Prostate gland (tissue), 2 donors: Measurements from ENCODE around the gene ORC3. TPM values are rescaled to one million over a fixed set of nuclear protein-coding genes. Genes with fewer than 3 reads are reported as not detected.

ENCODE experiments used
- DNase-seq: peaks from one replicate; pipeline ENCODE4 v3.0.0-alpha.2; 2019; ENCODE audit warnings: low spot score
- H3K27ac ChIP-seq, 2 donors: fragments of 200-600 bp; sonication (generic); 2 replicates each; pipeline ENCODE4 v1.5.1; 2017 to 2019
- H3K27me3 ChIP-seq: fragments of 200-600 bp; sonication (generic); replicated peaks from 2 replicates; pipeline ENCODE4 v1.5.1; 2019; ENCODE audit not compliant: insufficient read depth
- H3K36me3 ChIP-seq, 2 donors: fragments of 200-600 bp; sonication (generic); 1 replicate in 1 of 2; 2 replicates in 1 of 2; pipeline versions ENCODE4 v1.5.1 to v1.8.1; 2017 to 2019
- H3K4me1 ChIP-seq: fragments of 200-600 bp; sonication (generic); replicated peaks from 2 replicates; pipeline ENCODE4 v1.5.1; 2019
- H3K4me3 ChIP-seq, 2 donors: fragments of 200-600 bp; sonication (generic); 2 replicates each; pipeline ENCODE4 v1.5.1; 2017 to 2019
- H3K9me3 ChIP-seq: fragments of 200-600 bp; sonication (generic); 2 replicates; pipeline ENCODE4 v1.5.1; 2017
- POLR2A ChIP-seq: fragments of 450-650 bp; IDR thresholded peaks from one replicate; pipeline ENCODE4 v1.6.1; 2016; ENCODE audit warnings: antibody characterized with exemption, mild to moderate bottlenecking
- POLR2AphosphoS5 ChIP-seq: sonication (generic); formaldehyde crosslinking; IDR thresholded peaks from one replicate; pipeline ENCODE4 v1.6.1; 2017; ENCODE audit warnings: antibody characterized with exemption
- WGBS: methylation state at CpG from one replicate; pipeline ENCODE4 v1.1.5; 2018; 5-methylcytosine and 5-hydroxymethylcytosine counted together
- intact Hi-C: fragments of 100-400 bp; cut with DNase I; formaldehyde crosslinking; loops from one replicate; pipeline ENCODE4 v1.14.2; 2022
- total RNA-seq, 2 donors: library from RNA; depleted of rRNA; stranded (reverse); fragments of >200 nt; gene quantifications; one replicate each; pipeline ENCODE4 v1.1.0, GENCODE V29; 2016
- TF ChIP-seq, protein P1 (sequence below), 4 experiments: fragments of 200-600 bp in 2 of 4; fragments of 450-650 bp in 2 of 4; sonication (generic) in 2 of 4; IDR thresholded peaks; 1 replicate in 3 of 4; 2 replicates in 1 of 4; pipeline ENCODE4 v1.5.1; 2016 to 2019; ENCODE audit warnings: antibody characterized with exemption in 4 of 4, mild to moderate bottlenecking in 2 of 4, moderate library complexity in 2 of 4

The ORC3 gene
- total RNA-seq, 2 donors from 2014 or later: 18.5 to 30.9 TPM

DNA sequence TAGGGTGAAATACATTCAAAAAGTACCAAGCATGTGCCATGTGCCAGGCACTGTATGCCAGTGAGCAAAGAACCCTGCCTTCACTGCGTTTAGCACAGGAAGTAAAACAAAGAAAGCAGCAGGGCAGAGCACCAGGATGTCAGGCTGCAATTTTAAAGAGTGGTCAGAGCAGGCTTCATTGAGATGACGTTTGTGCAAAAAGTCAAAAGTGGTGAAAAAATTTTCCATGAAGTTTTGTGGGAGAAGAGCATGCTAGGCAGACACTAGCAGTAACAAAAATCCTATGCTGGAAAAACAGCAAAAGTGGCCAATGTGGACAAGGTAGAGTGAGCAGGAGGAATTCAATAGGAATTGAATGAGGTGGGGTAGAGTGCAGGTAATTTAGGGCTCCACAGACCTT lies 80.8 kb downstream of the ORC3 start:
- DNase-seq: no peak
- Histone ChIP-seq H3K36me3 (no peaks in the 10 kb centered on the region), H3K4me3 (no peak overlapping the region), H3K27ac (no peak overlapping the region), H3K9me3 (no peaks in the 10 kb centered on the region), H3K27me3 (no peaks in the 10 kb centered on the region), H3K4me1 (no peaks in the 10 kb centered on the region)
- TF ChIP-seq POLR2A (no peak), POLR2AphosphoS5 (no peak)
- TF ChIP-seq, protein P1, sequence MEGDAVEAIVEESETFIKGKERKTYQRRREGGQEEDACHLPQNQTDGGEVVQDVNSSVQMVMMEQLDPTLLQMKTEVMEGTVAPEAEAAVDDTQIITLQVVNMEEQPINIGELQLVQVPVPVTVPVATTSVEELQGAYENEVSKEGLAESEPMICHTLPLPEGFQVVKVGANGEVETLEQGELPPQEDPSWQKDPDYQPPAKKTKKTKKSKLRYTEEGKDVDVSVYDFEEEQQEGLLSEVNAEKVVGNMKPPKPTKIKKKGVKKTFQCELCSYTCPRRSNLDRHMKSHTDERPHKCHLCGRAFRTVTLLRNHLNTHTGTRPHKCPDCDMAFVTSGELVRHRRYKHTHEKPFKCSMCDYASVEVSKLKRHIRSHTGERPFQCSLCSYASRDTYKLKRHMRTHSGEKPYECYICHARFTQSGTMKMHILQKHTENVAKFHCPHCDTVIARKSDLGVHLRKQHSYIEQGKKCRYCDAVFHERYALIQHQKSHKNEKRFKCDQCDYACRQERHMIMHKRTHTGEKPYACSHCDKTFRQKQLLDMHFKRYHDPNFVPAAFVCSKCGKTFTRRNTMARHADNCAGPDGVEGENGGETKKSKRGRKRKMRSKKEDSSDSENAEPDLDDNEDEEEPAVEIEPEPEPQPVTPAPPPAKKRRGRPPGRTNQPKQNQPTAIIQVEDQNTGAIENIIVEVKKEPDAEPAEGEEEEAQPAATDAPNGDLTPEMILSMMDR (IDR thresholded peaks at IDR 0.05): no peak
- intact Hi-C loops: no loop called here
- WGBS: 30% methylated on average over 2 of the region's 2 CpGs

DNA sequence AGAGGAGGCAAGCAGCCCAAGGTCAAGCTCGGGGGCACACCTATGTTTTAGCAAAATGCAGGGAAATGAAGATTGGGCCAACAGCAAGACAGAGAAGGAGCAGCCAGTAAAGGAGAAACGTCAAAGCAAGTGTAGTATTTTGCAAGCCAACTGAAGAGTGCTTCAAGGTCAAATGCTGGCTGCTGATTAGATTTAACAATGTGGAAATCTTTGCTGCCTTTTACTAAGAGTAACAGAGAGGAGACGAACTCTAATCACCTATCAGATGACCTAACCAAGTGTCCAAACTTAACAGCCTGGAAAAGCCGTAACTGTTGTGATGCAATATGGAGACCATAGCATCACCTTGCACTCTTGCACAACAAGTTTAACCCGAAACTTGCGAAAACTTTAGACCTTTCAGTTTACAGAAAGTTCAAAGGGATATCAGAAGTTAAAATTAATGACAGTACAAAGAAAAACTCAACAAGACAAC lies 81.7 kb downstream of the ORC3 start:
- no peaks in the 10 kb centered on the region for H3K36me3 ChIP-seq
- no peak overlapping the region for H3K4me3 ChIP-seq
- H3K27me3 ChIP-seq: no peaks in the 10 kb centered on the region
- H3K27ac ChIP-seq: no peak overlapping the region
- 79% methylated on average over 6 of the region's 6 CpGs for WGBS
- H3K9me3 ChIP-seq: no peaks in the 10 kb centered on the region
- H3K4me1 ChIP-seq: no peaks in the 10 kb centered on the region
- no peak for DNase-seq
- TF ChIP-seq POLR2A (no peak), POLR2AphosphoS5 (no peak)
- TF ChIP-seq, protein P1 (IDR thresholded peaks at IDR 0.05): no peak
- intact Hi-C loops: no loop called here

GRCh38 chr6:87672641-87673040 lies 82.7 kb downstream of the ORC3 start:
- no peaks in the 10 kb centered on the region for H3K4me1 ChIP-seq
- no peaks in the 10 kb centered on the region for H3K9me3 ChIP-seq
- no peak for TF ChIP-seq POLR2AphosphoS5
- no peak for TF ChIP-seq POLR2A
- TF ChIP-seq, protein P1 (IDR thresholded peaks at IDR 0.05): no peak
- intact Hi-C loops: no loop called here
- no peaks in the 10 kb centered on the region for H3K36me3 ChIP-seq
- no peak overlapping the region for H3K27ac ChIP-seq
- no peak overlapping the region for H3K4me3 ChIP-seq
- no peak for DNase-seq
- H3K27me3 ChIP-seq: no peaks in the 10 kb centered on the region
- WGBS: 85% methylated on average over 2 of the region's 2 CpGs

GRCh38 chr6:87673237-87673636 lies 83.3 kb downstream of the ORC3 start:
- TF ChIP-seq, protein P1 (IDR thresholded peaks at IDR 0.05): no peak
- TF ChIP-seq POLR2AphosphoS5 (no peak), POLR2A (no peak)
- H3K4me1 ChIP-seq: no peaks in the 10 kb centered on the region
- no peaks in the 10 kb centered on the region for H3K27me3 ChIP-seq
- intact Hi-C loops: no loop called here
- H3K9me3 ChIP-seq: no peaks in the 10 kb centered on the region
- 97% methylated on average over 5 of the region's 5 CpGs for WGBS
- no peak overlapping the region for H3K4me3 ChIP-seq
- no peak for DNase-seq
- H3K36me3 ChIP-seq: no peaks in the 10 kb centered on the region
- H3K27ac ChIP-seq: no peak overlapping the region

DNA sequence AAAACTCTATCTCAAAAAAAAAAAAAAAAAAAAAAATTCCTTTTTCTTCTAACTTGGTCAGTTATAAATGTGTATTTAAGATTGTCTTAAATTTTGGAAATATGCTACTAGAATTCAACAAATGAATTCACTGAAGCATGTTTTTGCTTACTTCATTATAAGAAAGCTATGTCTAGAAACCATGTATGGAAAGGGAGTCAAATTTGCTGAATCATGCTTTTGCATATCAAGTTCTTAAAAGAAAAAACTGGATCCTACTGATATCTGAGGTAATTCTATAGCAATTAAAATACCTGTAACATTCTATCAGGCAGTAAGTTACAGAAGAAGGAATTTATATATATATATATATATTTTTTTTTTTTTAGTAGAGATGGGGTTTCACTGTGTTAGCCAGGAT lies 84.4 kb downstream of the ORC3 start:
- H3K27me3 ChIP-seq: no peaks in the 10 kb centered on the region

More for the DNA sequence above, 84.4 kb downstream of the ORC3 start:
- intact Hi-C loops: no loop called here
- no peak for DNase-seq
- Histone ChIP-seq H3K4me1 (no peaks in the 10 kb centered on the region), H3K4me3 (no peak overlapping the region), H3K36me3 (no peaks in the 10 kb centered on the region), H3K9me3 (no peaks in the 10 kb centered on the region), H3K27ac (no peak overlapping the region)
- TF ChIP-seq POLR2A (no peak), POLR2AphosphoS5 (no peak)
- TF ChIP-seq, protein P1 (IDR thresholded peaks at IDR 0.05): no peak
